ENCODE data around the gene TRIM22.

- TF ChIP-seq CTCF (conservative IDR thresholded peaks at IDR 0.05; ENCODE audit: low read depth, low read length) (no peak), EZH2 (IDR thresholded peaks at IDR 0.05; ENCODE audit: borderline replicate concordance, low read depth, low read length, poor library complexity, severe bottlenecking) (no peak)
Observed at GRCh38 chr11:5665746-5666401, 23.7 kb upstream of the TRIM22 start.

Measured in A673 (cell line).